GM18873 (cell line): ENCODE measurements around the gene CHST15.
A peak's percentile ranks its signal among the peaks of the same experiment; 100 is the strongest.
"Not testable (repeated sequence)": the region's sequence is repeated elsewhere in the genome, so short reads cannot be mapped to it uniquely, and the experiment has no call there.

ENCODE experiments used
- ATAC-seq: cut with Tn5 transposase; IDR thresholded peaks from one replicate; pipeline ENCODE4 v1.9.1; 2021; ENCODE audit warnings: mild to moderate bottlenecking, moderate library complexity, moderate number of reproducible peaks; ENCODE audit not compliant: unreplicated experiment, low FRiP score

Gene CHST15

DNA sequence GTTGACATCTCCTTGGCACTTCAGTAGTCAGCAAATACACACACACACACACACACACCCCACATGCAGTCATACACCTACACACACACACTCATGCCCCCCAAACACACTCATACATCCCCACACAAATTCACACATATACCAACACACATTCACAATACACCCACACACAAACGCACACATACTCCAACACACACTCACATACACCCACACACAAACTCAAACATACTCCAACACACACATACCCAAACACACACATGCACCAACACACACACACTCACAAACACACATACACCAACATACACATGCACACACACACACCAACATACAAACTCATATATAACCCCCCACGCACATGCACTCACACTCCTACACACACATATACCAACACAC is 31.4 kb upstream of the CHST15 start:
- ATAC-seq: no peak

- ATAC-seq: no peak
Observed at GRCh38 chr10:124124123-124124768, 30.8 kb upstream of the CHST15 start.

DNA sequence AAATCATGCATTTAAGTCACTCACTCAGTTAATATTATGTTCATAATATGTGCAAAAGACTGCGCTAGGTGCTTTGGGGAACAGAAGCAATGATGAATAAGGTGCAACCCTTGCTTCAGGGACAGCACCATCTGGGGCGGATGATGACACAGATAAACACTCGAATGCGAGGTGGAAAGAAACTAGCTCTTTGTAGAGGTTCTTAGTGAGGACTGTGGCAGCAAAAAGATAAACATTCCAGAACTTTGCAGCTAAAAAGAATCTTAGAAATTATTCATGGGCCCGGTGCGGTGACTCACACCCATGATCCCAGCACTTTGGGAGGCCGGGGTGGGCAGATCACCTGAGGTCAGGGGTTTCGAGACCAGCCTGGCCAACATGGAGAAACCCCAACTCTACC is 29.8 kb upstream of the CHST15 start:
- no peak for ATAC-seq

GRCh38 chr10:124122211-124122610 is 28.8 kb upstream of the CHST15 start:
- ATAC-seq: no peak

GRCh38 chr10:124120410-124121061 is 27.1 kb upstream of the CHST15 start:
- no peak for ATAC-seq

DNA sequence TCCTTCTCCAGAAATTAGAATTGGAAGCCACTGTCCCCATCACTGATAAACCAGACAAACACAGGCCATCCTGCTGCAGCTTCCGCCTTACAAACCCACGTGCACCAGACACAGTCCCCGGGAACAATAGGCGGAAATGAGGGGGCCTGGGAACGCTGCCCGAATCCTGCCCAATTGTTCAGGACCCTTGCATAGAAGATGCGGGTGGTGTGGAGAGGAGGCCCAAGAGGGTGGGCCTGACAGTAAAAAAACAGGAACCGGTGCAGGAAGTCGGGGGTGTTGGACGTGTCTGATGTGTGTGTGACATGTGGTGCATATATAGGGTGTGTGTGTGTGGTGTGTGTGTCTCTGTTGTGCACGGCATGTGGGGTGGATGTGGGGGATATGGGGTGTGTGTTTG is 26.5 kb upstream of the CHST15 start:
- ATAC-seq: no peak

- ATAC-seq: no peak
Observed at GRCh38 chr10:124119216-124119615, 25.8 kb upstream of the CHST15 start.

- ATAC-seq: no peak
Observed at GRCh38 chr10:124117833-124118232, 24.4 kb upstream of the CHST15 start.

DNA sequence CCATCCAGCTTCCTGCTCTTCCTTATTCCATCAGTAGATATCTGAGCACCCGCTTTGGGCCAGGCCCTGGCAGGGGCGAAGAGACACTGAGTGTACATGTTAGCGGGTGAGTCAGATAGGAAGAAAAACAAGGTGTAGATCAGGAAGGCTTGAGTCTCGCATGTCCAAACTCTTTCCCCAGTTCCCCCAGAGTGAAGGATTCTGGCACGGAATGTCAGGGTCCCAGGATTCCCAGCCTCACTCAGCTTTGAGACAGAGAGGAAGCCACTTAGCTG is 24.1 kb upstream of the CHST15 start:
- no peak for ATAC-seq

GRCh38 chr10:124116771-124117510 is 23.5 kb upstream of the CHST15 start:
- no peak for ATAC-seq

DNA sequence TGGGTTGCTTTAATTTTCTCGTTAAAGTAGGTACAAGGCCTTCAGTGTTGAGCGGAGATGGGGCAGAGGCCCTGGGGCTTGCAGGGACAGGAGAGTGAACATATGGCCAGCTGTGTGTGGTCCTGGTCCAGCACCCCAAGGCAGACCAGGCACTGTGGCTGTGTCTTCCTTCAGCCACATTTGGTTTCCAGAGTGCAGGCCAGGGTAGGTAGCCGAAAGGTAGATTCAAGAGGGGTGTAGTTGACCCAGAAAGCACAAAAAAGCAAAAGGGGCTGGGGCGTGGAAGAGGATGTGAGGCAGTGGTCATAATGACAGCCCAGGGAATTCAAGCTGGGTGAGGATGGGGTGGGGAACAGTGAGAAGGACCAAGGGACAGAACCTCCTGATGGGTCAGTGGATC is 21.3 kb upstream of the CHST15 start:
- no peak for ATAC-seq

- no peak for ATAC-seq
Observed at GRCh38 chr10:124112891-124113580, 19.6 kb upstream of the CHST15 start.

DNA sequence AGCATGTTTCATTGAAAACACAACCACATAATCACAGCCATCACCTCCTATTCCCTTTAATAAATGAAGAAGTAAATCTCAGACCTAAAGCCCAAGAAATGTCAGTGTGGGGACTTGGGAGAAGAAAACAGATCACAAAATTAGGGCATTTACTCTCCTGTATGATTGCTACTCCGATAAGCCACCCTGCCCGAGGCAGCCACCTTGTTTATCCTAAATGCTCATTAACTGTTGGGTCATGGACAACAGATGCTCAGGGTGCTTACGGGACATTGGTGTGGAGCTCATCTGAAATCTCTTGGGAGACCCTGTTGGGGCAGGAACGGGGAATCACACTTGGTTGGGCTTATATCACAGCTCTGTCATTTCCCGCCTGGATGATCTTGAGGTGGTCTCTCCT is 17.5 kb upstream of the CHST15 start:
- ATAC-seq: no peak

- no peak for ATAC-seq
Observed at GRCh38 chr10:124109261-124109660, 15.9 kb upstream of the CHST15 start.

- ATAC-seq: no peak
Observed at GRCh38 chr10:124107072-124107471, 13.7 kb upstream of the CHST15 start.

DNA sequence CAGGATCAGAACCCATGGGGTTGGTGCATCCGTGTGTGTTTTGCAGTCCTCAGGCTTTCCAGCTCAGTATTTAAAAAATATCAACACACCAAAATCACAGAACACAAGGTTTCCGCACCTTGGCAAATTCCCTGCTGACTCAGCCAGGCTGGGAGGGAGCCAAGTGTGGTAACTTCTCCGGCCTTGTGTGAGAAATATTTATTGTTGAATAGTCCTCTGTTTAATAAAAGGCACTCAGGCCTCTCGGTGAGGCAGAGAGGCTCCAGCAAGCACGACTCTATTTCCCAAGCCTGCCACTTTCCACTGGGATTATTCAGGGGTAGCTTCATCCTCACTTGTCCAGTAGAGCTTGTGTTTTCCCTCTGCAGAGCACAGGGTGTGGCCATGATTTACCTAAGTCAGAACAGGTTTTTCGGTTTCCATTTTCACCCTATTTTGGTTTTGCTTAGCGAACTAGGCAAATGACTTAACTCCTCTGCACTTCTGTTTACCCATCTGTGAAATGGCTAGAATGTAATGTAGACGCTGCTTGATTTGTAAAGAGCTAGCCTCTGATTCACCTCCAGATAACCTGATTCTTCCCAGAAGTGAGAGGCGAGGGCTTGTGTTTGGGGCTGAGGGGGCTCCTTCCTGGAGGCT is 13.0 kb upstream of the CHST15 start:
- ATAC-seq: peak; percentile 84

DNA sequence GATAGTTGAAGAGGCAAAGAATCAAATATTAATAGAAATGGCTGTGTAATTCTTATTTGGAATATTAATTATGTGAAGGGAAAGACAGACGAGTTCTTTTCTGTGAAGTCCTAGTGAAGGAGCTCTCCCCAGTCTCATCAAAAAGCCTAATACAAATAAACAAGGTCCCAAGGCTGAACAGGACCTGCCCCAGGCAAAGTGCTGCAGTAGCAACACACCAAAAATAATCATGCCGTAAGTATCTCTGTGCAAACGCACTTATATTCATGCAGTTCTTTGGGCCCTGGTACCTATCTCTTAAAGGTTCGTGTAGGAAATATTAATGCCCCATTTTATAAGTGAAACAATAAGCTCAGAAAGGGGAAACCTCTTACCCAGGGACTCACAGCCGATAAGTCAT is 12.2 kb upstream of the CHST15 start:
- ATAC-seq: no peak

- no peak for ATAC-seq
Observed at GRCh38 chr10:124105045-124105444, 11.6 kb upstream of the CHST15 start.

DNA sequence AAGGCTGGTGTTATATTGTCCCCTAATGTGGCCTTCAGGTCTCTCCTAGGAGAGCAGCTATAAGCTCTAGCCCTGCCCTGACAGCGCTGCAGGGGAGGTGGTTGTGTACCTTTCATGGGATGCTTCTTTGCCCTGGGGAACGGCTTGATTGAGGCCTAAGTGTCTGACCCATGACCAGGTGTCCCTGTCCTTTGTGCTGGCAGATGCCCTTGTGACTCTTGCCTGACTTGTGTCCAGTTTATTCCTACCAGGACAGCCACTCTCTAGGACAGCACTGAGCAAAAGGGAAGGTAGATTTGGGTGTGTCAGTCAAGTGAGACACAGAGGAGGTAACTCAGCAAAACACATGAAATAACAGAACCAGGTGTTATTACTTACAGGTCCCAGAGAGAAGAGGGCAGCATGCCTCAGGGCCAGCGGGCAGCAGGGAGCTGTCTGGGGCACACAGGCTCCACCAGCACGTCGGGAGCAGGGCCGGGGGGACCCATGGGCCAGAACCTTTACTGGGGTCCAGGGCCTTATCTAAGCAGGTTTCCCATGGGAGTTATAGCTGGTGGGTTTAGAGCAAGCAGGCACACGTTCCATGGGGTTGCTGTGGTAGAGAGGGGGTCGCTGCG is 10.7 kb upstream of the CHST15 start:
- no peak for ATAC-seq

DNA sequence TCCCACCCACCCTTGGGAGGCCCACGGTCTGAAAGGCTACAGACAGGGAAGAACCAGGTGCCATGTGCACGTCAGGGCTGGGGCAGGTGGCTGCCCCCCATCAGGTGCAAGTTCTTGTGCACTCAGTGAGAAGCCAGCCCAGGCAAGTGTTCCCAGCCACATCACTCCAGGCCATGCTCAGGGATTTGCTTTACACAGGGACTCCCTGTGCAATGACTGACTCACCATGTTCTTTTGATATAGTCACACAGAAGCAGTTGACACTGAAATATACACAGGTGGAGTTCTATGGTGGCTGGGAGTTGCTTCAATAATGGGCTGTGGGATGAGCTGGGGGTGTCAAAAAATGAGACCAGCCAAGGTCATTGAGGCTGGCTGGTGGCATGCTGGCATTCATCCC is 8.0 kb upstream of the CHST15 start:
- ATAC-seq: no peak

DNA sequence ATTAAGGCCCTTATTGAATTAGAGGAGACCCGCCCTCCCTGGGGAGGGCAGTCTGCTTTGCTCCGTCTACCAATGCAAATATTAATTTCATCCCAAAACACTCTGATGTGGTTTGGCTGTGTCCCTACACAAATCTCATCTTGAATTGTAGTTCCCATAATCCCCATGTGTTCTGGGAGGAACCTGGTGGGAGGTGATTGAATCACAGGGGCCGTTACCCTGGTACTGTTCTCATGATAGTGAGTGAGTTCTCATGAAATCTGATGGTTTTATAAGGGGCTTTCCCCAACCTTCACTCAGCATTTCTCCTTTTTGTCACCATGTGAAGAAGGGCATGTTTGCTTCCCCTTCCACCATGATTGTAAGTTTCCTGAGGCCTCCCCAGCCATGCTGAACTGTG is 7.3 kb upstream of the CHST15 start:
- not testable (repeated sequence) for ATAC-seq
